ENCODE data around the gene UTY. TPM values are rescaled to one million over a fixed set of nuclear protein-coding genes. Genes with fewer than 3 reads are reported as not detected.
"Not testable (repeated sequence)": the region's sequence is repeated elsewhere in the genome, so short reads cannot be mapped to it uniquely, and the experiment has no call there.

UTY gene
- total RNA-seq, 1 donor, result 36.9 TPM

DNA sequence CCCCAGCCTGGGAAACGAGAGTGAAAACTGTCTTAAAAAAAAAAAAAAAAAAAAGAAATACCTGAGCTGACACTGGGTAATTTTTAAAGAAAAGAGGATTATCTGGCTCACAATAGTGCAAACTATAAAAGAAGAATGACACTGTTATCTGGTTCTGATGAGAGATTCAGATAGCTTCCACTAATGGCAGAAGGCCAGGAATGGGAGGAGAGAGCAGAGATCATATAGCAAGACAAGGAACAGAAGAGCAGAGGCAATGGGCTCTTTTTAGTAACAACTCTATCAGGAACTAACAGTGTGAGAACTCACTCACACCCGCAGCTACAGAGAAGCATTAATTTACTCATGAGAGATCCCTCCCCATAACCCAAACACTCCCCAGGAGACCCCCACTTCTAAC, 184.8 kb downstream of the UTY start:
- H3K9me3 ChIP-seq (ENCODE audit: low read depth, low read length), result no peaks in the 10 kb centered on the region
- H3K79me2 ChIP-seq (ENCODE audit: insufficient read depth, low read length), result no peaks in the 10 kb centered on the region
- H3K27me3 ChIP-seq (ENCODE audit: insufficient read depth, low read length), result no peaks in the 10 kb centered on the region
- DNase-seq (ENCODE audit: insufficient read length, low spot score, missing footprints), result no peak
- H2AFZ ChIP-seq (ENCODE audit: low read length), result no peak overlapping the region
- TF ChIP-seq CTCF (IDR thresholded peaks at IDR 0.05; ENCODE audit: extremely low read depth, low read depth, low read length), result no peak
- H3K4me2 ChIP-seq (ENCODE audit: insufficient read depth, low read length), result no peak overlapping the region
- H3K27ac ChIP-seq (ENCODE audit: low read depth, low read length), result no peak overlapping the region
- no peak overlapping the region for H3K4me3 ChIP-seq (ENCODE audit: insufficient read depth, low read length)
- H3K36me3 ChIP-seq (ENCODE audit: insufficient read depth, low read length), result no peaks in the 10 kb centered on the region
- H4K20me1 ChIP-seq (ENCODE audit: insufficient read depth, low read length), result no peaks in the 10 kb centered on the region
- no peaks in the 10 kb centered on the region for H3K4me1 ChIP-seq (ENCODE audit: insufficient read depth, low read length)

- Histone ChIP-seq H3K4me3 (ENCODE audit: insufficient read depth, low read length) (no peak overlapping the region), H3K27ac (ENCODE audit: low read depth, low read length) (no peak overlapping the region), H2AFZ (ENCODE audit: low read length) (no peak overlapping the region), H3K9me3 (ENCODE audit: low read depth, low read length) (no peaks in the 10 kb centered on the region), H3K79me2 (ENCODE audit: insufficient read depth, low read length) (no peaks in the 10 kb centered on the region), H4K20me1 (ENCODE audit: insufficient read depth, low read length) (no peaks in the 10 kb centered on the region), H3K4me2 (ENCODE audit: insufficient read depth, low read length) (no peak overlapping the region), H3K4me1 (ENCODE audit: insufficient read depth, low read length) (no peaks in the 10 kb centered on the region), H3K27me3 (ENCODE audit: insufficient read depth, low read length) (no peaks in the 10 kb centered on the region), H3K36me3 (ENCODE audit: insufficient read depth, low read length) (no peaks in the 10 kb centered on the region)
- DNase-seq (ENCODE audit: insufficient read length, low spot score, missing footprints), result no peak
- no peak for TF ChIP-seq CTCF (IDR thresholded peaks at IDR 0.05; ENCODE audit: extremely low read depth, low read depth, low read length)
Measured at GRCh38 chrY:13291199-13291598, 188.6 kb downstream of the UTY start.

GRCh38 chrY:13282151-13283054, 197.4 kb downstream of the UTY start:
- not testable (repeated sequence) for H2AFZ ChIP-seq (ENCODE audit: low read length); H3K27me3 ChIP-seq (ENCODE audit: insufficient read depth, low read length); DNase-seq (ENCODE audit: insufficient read length, low spot score, missing footprints); H3K4me2 ChIP-seq (ENCODE audit: insufficient read depth, low read length); H3K27ac ChIP-seq (ENCODE audit: low read depth, low read length); H3K36me3 ChIP-seq (ENCODE audit: insufficient read depth, low read length); H3K9me3 ChIP-seq (ENCODE audit: low read depth, low read length); H3K4me1 ChIP-seq (ENCODE audit: insufficient read depth, low read length); H3K4me3 ChIP-seq (ENCODE audit: insufficient read depth, low read length); H4K20me1 ChIP-seq (ENCODE audit: insufficient read depth, low read length); H3K79me2 ChIP-seq (ENCODE audit: insufficient read depth, low read length)

GRCh38 chrY:13279561-13279960, 200.3 kb downstream of the UTY start:
- Histone ChIP-seq H3K4me3 (ENCODE audit: insufficient read depth, low read length) (no peak overlapping the region), H3K79me2 (ENCODE audit: insufficient read depth, low read length) (no peaks in the 10 kb centered on the region), H2AFZ (ENCODE audit: low read length) (no peak overlapping the region), H3K27ac (ENCODE audit: low read depth, low read length) (no peak overlapping the region), H4K20me1 (ENCODE audit: insufficient read depth, low read length) (no peaks in the 10 kb centered on the region), H3K36me3 (ENCODE audit: insufficient read depth, low read length) (no peaks in the 10 kb centered on the region), H3K4me1 (ENCODE audit: insufficient read depth, low read length) (no peaks in the 10 kb centered on the region), H3K4me2 (ENCODE audit: insufficient read depth, low read length) (no peak overlapping the region), H3K27me3 (ENCODE audit: insufficient read depth, low read length) (no peaks in the 10 kb centered on the region), H3K9me3 (ENCODE audit: low read depth, low read length) (no peaks in the 10 kb centered on the region)
- DNase-seq (ENCODE audit: insufficient read length, low spot score, missing footprints), result no peak
- TF ChIP-seq CTCF (IDR thresholded peaks at IDR 0.05; ENCODE audit: extremely low read depth, low read depth, low read length), result no peak

Data from osteoblast (primary cell).